Endothelial cell (in vitro differentiated cells): ENCODE results near the gene DAZAP1. TPM values are rescaled to one million over a fixed set of nuclear protein-coding genes. Genes with fewer than 3 reads are reported as not detected.

ENCODE experiments used
- DNase-seq: peaks from one replicate; pipeline ENCODE4 v3.0.0; 2021; ENCODE audit warnings: low spot score
- H3K27ac Mint-ChIP-seq: one replicate; pipeline ENCODE4 v1.8.0; 2021; ENCODE audit warnings: mixed read lengths, inconsistent platforms; ENCODE audit not compliant: unreplicated experiment
- H3K27me3 Mint-ChIP-seq: one replicate; pipeline ENCODE4 v1.8.0; 2021; ENCODE audit warnings: mild to moderate bottlenecking, moderate library complexity, mixed read lengths, inconsistent platforms; ENCODE audit not compliant: unreplicated experiment
- H3K36me3 Mint-ChIP-seq: one replicate; pipeline ENCODE4 v1.8.0; 2021; ENCODE audit warnings: mild to moderate bottlenecking, low read depth, mixed read lengths, inconsistent platforms; ENCODE audit not compliant: unreplicated experiment
- H3K4me1 Mint-ChIP-seq: one replicate; pipeline ENCODE4 v1.8.0; 2021; ENCODE audit warnings: mild to moderate bottlenecking, mixed read lengths, inconsistent platforms; ENCODE audit not compliant: unreplicated experiment
- H3K4me3 Mint-ChIP-seq: one replicate; pipeline ENCODE4 v1.8.0; 2021; ENCODE audit warnings: mild to moderate bottlenecking, mixed read lengths, inconsistent platforms; ENCODE audit not compliant: unreplicated experiment
- H3K9me3 Mint-ChIP-seq: one replicate; pipeline ENCODE4 v1.8.0; 2021; ENCODE audit warnings: mixed read lengths, inconsistent platforms; ENCODE audit not compliant: unreplicated experiment
- CTCF ChIP-seq: fragments of 200-600 bp; sonication (generic); IDR thresholded peaks from one replicate; pipeline ENCODE4 v1.5.0; 2021; ENCODE audit warnings: antibody characterized with exemption; ENCODE audit not compliant: unreplicated experiment
- total RNA-seq: library from RNA; stranded (reverse); fragmentation: NEBNext Ultra II Directional; extraction: Animal tissue kit (Norgen Biotek cat#: 25700); gene quantifications from one replicate; pipeline ENCODE4 v1.2.1, GENCODE V29; 2021; ENCODE audit not compliant: unreplicated experiment

The DAZAP1 gene
- total RNA-seq, 1 donor from 2014 or later, result 145 TPM

DNA sequence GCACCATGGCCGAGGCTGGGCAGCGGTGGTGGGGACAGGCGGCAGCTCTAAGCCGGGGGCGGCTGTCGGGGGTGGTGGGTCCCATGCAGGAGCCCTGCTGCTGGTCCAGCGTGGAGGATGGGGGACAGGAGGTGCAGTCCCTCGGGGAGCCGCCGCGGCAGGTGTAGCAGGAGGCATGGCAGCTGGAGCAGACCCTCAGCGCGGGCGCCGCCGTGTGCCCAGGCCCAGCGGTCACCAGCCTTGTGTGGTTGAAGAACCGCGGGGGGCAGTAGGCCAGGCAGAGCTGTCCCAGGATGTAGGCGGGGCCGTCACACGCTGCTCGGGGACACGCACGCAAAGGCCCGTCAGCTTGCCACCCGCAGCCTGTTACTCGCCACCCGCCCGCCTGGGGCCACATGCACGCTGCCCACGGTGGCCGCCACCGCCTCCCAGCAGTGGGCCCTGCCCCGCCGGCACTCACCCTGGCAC lies 74.5 kb downstream of the DAZAP1 start:
- no peak overlapping the region for H3K4me3 Mint-ChIP-seq
- no peak for DNase-seq
- peaks cover 5% of the 10 kb centered on the region for H3K27me3 Mint-ChIP-seq
- no peaks in the 10 kb centered on the region for H3K9me3 Mint-ChIP-seq
- H3K36me3 Mint-ChIP-seq, result peaks cover 10% of the 10 kb centered on the region
- H3K27ac Mint-ChIP-seq, result no peak overlapping the region
- TF ChIP-seq CTCF, result no peak
- peaks cover 8% of the 10 kb centered on the region for H3K4me1 Mint-ChIP-seq

- H3K4me1 Mint-ChIP-seq, result peaks cover 8% of the 10 kb centered on the region
- peaks cover 5% of the 10 kb centered on the region for H3K27me3 Mint-ChIP-seq
- no peaks in the 10 kb centered on the region for H3K9me3 Mint-ChIP-seq
- peaks cover 6% of the 10 kb centered on the region for H3K36me3 Mint-ChIP-seq
- TF ChIP-seq CTCF, result no peak
- no peak for DNase-seq
- H3K27ac Mint-ChIP-seq, result no peak overlapping the region
- no peak overlapping the region for H3K4me3 Mint-ChIP-seq
These were observed 75.2 kb downstream of the DAZAP1 start for GRCh38 chr19:1482361-1483130.

GRCh38 chr19:1483131-1483978 lies 76.0 kb downstream of the DAZAP1 start:
- no peak for DNase-seq
- no peak overlapping the region for H3K27ac Mint-ChIP-seq
- H3K9me3 Mint-ChIP-seq, result no peaks in the 10 kb centered on the region
- H3K4me3 Mint-ChIP-seq, result no peak overlapping the region
- H3K36me3 Mint-ChIP-seq, result peaks cover 5% of the 10 kb centered on the region
- H3K4me1 Mint-ChIP-seq, result peaks cover 8% of the 10 kb centered on the region
- no peak for TF ChIP-seq CTCF
- H3K27me3 Mint-ChIP-seq, result peaks cover 5% of the 10 kb centered on the region

- Mint-ChIP-seq H3K4me1 (peaks cover 8% of the 10 kb centered on the region), H3K9me3 (no peaks in the 10 kb centered on the region), H3K27me3 (peaks cover 6% of the 10 kb centered on the region), H3K27ac (no peak overlapping the region), H3K36me3 (peaks cover 5% of the 10 kb centered on the region), H3K4me3 (no peak overlapping the region)
- no peak for DNase-seq
- no peak for TF ChIP-seq CTCF
These were observed 76.6 kb downstream of the DAZAP1 start for GRCh38 chr19:1483979-1484428.

Other genes starting within 250 kb of the DAZAP1 start
- gene SBNO2, start 233.3 kb upstream of the DAZAP1 start, total RNA-seq, result 46.4 TPM
- gene STK11, start 201.8 kb upstream of the DAZAP1 start, total RNA-seq, result 63.9 TPM
- 10.4 TPM for gene CBARP, start 169.6 kb upstream of the DAZAP1 start, total RNA-seq
- 175 TPM for gene ATP5F1D, start 165.8 kb upstream of the DAZAP1 start, total RNA-seq
- gene MIDN, start 159.0 kb upstream of the DAZAP1 start, total RNA-seq, result 204 TPM
- 315 TPM for gene CIRBP, start 138.3 kb upstream of the DAZAP1 start, total RNA-seq
- 22.7 TPM for gene FAM174C, start 132.1 kb upstream of the DAZAP1 start, total RNA-seq
- 14.6 TPM for gene EFNA2, start 121.7 kb upstream of the DAZAP1 start, total RNA-seq
- 84.0 TPM for gene NDUFS7, start 23.7 kb upstream of the DAZAP1 start, total RNA-seq
- gene GAMT, start 6.0 kb upstream of the DAZAP1 start, total RNA-seq, result 18.1 TPM
- 1,175 TPM for gene RPS15, start 30.8 kb downstream of the DAZAP1 start, total RNA-seq
- 1.9 TPM for gene APC2, start 42.5 kb downstream of the DAZAP1 start, total RNA-seq
- gene C19orf25, start 71.6 kb downstream of the DAZAP1 start, total RNA-seq, result 29.7 TPM
- 8.4 TPM for gene PCSK4, start 82.8 kb downstream of the DAZAP1 start, total RNA-seq
- gene REEP6, start 83.6 kb downstream of the DAZAP1 start, total RNA-seq, result 2.3 TPM
- gene ADAMTSL5, start 105.4 kb downstream of the DAZAP1 start, total RNA-seq, result 0.18 TPM
- 1.1 TPM for gene PLK5, start 116.5 kb downstream of the DAZAP1 start, total RNA-seq
- 73.4 TPM for gene MEX3D, start 160.7 kb downstream of the DAZAP1 start, total RNA-seq
- 81.4 TPM for gene MBD3, start 185.3 kb downstream of the DAZAP1 start, total RNA-seq
- 182 TPM for gene UQCR11, start 197.9 kb downstream of the DAZAP1 start, total RNA-seq
- gene TCF3, start 245.0 kb downstream of the DAZAP1 start, total RNA-seq, result 255 TPM